Measurements from ENCODE around the gene PARK7.
A peak's percentile ranks its signal among the peaks of the same experiment; 100 is the strongest.

Gene PARK7

GRCh38 chr1:8013800-8014199 lies 52.3 kb downstream of the PARK7 start:
- no peak for DNase-seq (ENCODE audit: low spot score)
- TF ChIP-seq, protein P1, sequence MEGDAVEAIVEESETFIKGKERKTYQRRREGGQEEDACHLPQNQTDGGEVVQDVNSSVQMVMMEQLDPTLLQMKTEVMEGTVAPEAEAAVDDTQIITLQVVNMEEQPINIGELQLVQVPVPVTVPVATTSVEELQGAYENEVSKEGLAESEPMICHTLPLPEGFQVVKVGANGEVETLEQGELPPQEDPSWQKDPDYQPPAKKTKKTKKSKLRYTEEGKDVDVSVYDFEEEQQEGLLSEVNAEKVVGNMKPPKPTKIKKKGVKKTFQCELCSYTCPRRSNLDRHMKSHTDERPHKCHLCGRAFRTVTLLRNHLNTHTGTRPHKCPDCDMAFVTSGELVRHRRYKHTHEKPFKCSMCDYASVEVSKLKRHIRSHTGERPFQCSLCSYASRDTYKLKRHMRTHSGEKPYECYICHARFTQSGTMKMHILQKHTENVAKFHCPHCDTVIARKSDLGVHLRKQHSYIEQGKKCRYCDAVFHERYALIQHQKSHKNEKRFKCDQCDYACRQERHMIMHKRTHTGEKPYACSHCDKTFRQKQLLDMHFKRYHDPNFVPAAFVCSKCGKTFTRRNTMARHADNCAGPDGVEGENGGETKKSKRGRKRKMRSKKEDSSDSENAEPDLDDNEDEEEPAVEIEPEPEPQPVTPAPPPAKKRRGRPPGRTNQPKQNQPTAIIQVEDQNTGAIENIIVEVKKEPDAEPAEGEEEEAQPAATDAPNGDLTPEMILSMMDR (IDR thresholded peaks at IDR 0.05; ENCODE audit: extremely low read depth, missing control alignments): no peak

- no peak for DNase-seq (ENCODE audit: low spot score)
- TF ChIP-seq, protein P1 (IDR thresholded peaks at IDR 0.05; ENCODE audit: extremely low read depth, missing control alignments): no peak
Observed at GRCh38 chr1:8014381-8014988, 53.0 kb downstream of the PARK7 start.

DNA sequence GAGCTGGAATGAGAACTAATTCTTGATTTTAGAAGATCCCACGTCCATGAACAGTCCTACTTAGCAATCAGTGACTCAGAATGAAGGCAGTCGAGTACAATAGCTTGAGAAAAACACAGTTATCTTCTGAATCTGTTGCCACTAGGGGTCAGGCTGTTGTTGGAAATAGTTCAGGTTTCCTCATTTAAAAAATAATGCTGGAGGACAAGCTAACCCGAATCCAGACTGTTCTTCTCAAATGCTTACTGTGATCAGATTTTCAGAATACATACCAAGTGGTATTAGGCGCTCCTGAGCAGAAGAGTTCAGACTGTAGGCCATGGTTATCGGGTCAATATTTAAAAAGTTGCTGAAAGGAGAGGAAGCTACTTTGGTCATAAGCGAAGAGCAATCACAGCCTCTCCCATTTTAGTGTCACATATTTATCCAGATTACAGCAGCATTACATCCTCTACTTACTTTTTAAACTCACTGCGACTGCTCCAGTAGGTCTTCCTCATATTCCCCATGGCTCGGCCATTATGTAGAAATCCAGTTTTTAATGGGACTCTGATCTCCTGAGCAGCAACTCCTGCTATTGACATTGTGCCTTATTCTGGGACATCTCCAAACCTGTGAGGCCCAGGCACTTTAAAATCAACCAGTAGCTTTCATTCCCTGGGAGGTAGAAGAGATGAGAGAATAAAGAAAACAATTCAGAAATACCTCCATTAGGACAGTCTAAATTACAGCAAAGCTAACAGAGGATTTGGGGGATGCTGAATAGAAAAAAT lies 53.7 kb downstream of the PARK7 start:
- peak; percentile 61 for DNase-seq (ENCODE audit: low spot score)
- TF ChIP-seq, protein P1 (IDR thresholded peaks at IDR 0.05; ENCODE audit: extremely low read depth, missing control alignments): peak; percentile 44

- TF ChIP-seq, protein P1 (IDR thresholded peaks at IDR 0.05; ENCODE audit: extremely low read depth, missing control alignments): no peak
- DNase-seq (ENCODE audit: low spot score): no peak
Observed at GRCh38 chr1:8015809-8016165, 54.3 kb downstream of the PARK7 start.

- TF ChIP-seq, protein P1 (IDR thresholded peaks at IDR 0.05; ENCODE audit: extremely low read depth, missing control alignments): no peak
Observed at GRCh38 chr1:8016210-8016894, 54.8 kb downstream of the PARK7 start.

DNA sequence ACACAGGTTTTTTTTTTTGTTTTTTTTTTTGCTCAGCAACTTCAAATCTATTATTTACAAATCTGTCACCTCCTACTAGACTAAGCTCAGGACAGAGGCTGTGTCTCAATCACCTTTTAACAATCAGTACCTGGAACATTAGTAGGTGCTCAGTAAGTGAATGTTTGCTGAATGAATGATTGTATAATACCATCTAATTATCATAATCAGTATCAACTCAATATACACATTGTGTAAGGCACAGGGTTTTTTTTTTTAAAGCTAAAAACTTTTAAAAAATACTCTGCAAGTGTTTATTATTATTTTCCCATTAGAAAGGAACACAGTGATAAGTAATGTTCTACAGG lies 55.4 kb downstream of the PARK7 start:
- TF ChIP-seq, protein P1 (IDR thresholded peaks at IDR 0.05; ENCODE audit: extremely low read depth, missing control alignments): no peak
- DNase-seq (ENCODE audit: low spot score): no peak

More at GRCh38 chr1:8016210-8016894, 54.8 kb downstream of the PARK7 start:
- DNase-seq (ENCODE audit: low spot score): no peak

Data from GM20000 (cell line).